Measurements from ENCODE around the gene GIPC2.

DNA sequence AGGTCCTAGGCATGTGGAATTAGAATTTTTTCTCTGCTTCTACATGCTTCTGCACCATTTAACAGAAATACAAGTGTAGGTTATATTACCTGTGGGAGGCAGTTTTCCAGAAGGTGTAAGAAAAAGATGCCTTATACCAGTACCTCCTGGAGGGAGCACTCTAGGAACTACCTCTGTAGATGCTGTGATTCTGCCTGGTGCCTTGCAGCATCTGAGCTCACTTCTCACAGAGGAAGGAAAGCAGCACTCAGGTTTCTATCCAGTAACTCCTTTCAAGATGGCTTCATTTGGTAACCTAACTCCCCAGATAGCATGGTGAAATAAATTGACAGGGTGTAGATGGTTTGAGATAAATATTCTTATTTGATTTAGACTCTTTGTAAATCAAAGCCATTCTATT lies 50.3 kb downstream of the GIPC2 start:
- no peak for TF ChIP-seq RAD21 (IDR thresholded peaks at IDR 0.05; ENCODE audit: low read depth)
- TF ChIP-seq FOXM1 (IDR thresholded peaks at IDR 0.05; ENCODE audit: borderline replicate concordance, low read depth): no peak
- no peak for TF ChIP-seq YY1 (IDR thresholded peaks at IDR 0.05; ENCODE audit: low read depth)
- TF ChIP-seq CREB1 (IDR thresholded peaks at IDR 0.05; ENCODE audit: low read depth): no peak
- TF ChIP-seq TAF1 (IDR thresholded peaks at IDR 0.05; ENCODE audit: low read depth): no peak
- TF ChIP-seq NFIC (IDR thresholded peaks at IDR 0.05): no peak
- TF ChIP-seq REST (IDR thresholded peaks at IDR 0.05; ENCODE audit: low read depth): no peak
- TF ChIP-seq CEBPB (IDR thresholded peaks at IDR 0.05): no peak
- TF ChIP-seq MAX (IDR thresholded peaks at IDR 0.05): no peak
- TF ChIP-seq ZBTB7A (IDR thresholded peaks at IDR 0.05; ENCODE audit: low read depth): no peak
- TF ChIP-seq EP300 (IDR thresholded peaks at IDR 0.05; ENCODE audit: borderline replicate concordance): no peak
